Mammary epithelial cell (primary cell): Measurements from ENCODE around the gene KLF15.

Experiments used
- EZH2 ChIP-seq: IDR thresholded peaks from 2 replicates; pipeline ENCODE4 v1.6.1; 2012; ENCODE audit warnings: low read length, inconsistent platforms, borderline replicate concordance
- TF ChIP-seq, protein P1 (sequence below), 2 donors: IDR thresholded peaks in 1 of 2; conservative IDR thresholded peaks in 1 of 2; 2 replicates each; pipeline ENCODE4 v1.5.1; 2011 to 2012; ENCODE audit warnings: inconsistent platforms in 2 of 2, low read length in 2 of 2, mild to moderate bottlenecking in 2 of 2, control low read depth in 1 of 2, low read depth in 1 of 2; ENCODE audit not compliant: insufficient read depth in 1 of 2; ENCODE audit errors: extremely low read depth in 1 of 2

DNA sequence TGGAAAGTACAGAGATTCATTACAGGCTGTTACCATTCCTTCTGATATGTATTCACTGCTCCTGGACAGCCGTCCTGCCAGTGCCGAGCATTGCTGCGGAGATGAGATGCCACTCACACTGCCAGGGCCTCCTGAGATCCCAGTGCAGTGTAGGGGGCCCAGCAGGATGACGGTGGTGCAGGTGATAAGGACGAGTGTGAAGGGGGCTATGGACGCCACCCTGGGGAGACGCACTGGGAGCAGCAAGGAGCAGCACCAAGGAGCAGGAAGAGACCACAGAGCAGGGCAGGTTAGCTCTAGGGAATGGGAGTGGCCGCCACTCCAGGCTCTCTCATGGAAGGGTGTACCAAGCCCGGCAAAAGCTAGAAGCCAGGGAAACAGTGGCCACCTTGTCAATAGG, 4.0 kb upstream of the KLF15 start:
- TF ChIP-seq, protein P1, sequence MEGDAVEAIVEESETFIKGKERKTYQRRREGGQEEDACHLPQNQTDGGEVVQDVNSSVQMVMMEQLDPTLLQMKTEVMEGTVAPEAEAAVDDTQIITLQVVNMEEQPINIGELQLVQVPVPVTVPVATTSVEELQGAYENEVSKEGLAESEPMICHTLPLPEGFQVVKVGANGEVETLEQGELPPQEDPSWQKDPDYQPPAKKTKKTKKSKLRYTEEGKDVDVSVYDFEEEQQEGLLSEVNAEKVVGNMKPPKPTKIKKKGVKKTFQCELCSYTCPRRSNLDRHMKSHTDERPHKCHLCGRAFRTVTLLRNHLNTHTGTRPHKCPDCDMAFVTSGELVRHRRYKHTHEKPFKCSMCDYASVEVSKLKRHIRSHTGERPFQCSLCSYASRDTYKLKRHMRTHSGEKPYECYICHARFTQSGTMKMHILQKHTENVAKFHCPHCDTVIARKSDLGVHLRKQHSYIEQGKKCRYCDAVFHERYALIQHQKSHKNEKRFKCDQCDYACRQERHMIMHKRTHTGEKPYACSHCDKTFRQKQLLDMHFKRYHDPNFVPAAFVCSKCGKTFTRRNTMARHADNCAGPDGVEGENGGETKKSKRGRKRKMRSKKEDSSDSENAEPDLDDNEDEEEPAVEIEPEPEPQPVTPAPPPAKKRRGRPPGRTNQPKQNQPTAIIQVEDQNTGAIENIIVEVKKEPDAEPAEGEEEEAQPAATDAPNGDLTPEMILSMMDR (conservative IDR thresholded peaks at IDR 0.05 in 1 of 2, IDR thresholded peaks at IDR 0.05 in 1 of 2; ENCODE audit: extremely low read depth in 1 of 2, insufficient read depth in 1 of 2, low read depth in 1 of 2, low read length in 2 of 2) = no peak
- no peak for TF ChIP-seq EZH2
